Tibial nerve (tissue), 4 donors: ENCODE measurements around the gene MSGN1. TPM values are rescaled to one million over a fixed set of nuclear protein-coding genes. Genes with fewer than 3 reads are reported as not detected.

Experiments
- DNase-seq, 2 donors: peaks; one replicate each; pipeline ENCODE4 v3.0.0-alpha.2; 2019; ENCODE audit warnings: low spot score in 2 of 2
- H3K27ac ChIP-seq, 4 donors: fragments of 200-600 bp; sonication (generic) in 3 of 4; one replicate each; pipeline ENCODE4 v1.5.1; 2017 to 2019; ENCODE audit warnings: mild to moderate bottlenecking in 1 of 4
- H3K27me3 ChIP-seq, 2 donors: fragments of 200-600 bp; sonication (generic) in 1 of 2; one replicate each; pipeline versions ENCODE4 v1.5.1 to v1.6.0; 2017 to 2019
- H3K36me3 ChIP-seq, 3 donors: fragments of 200-600 bp; sonication (generic); one replicate each; pipeline ENCODE4 v1.5.1; 2018 to 2019
- H3K4me1 ChIP-seq, 4 donors: fragments of 200-600 bp; sonication (generic) in 3 of 4; one replicate each; pipeline ENCODE4 v1.5.1; 2017 to 2019
- H3K4me3 ChIP-seq, 4 donors: fragments of 200-600 bp; sonication (generic) in 3 of 4; one replicate each; pipeline ENCODE4 v1.5.1; 2017 to 2019; ENCODE audit warnings: mild to moderate bottlenecking in 1 of 4, moderate library complexity in 1 of 4
- H3K9me3 ChIP-seq, 4 donors: fragments of 200-600 bp; sonication (generic) in 3 of 4; one replicate each; pipeline ENCODE4 v1.5.1; 2017 to 2019
- EP300 ChIP-seq, 2 donors: sonication (generic); formaldehyde crosslinking; IDR thresholded peaks; one replicate each; pipeline ENCODE4 v1.6.1; 2017; ENCODE audit warnings: antibody characterized with exemption in 2 of 2, mild to moderate bottlenecking in 1 of 2
- POLR2A ChIP-seq, 2 donors: fragments of 450-650 bp; IDR thresholded peaks; one replicate each; pipeline ENCODE4 v1.6.1; 2017; ENCODE audit warnings: antibody characterized with exemption in 2 of 2, mild to moderate bottlenecking in 2 of 2, moderate library complexity in 2 of 2
- WGBS, 2 donors: methylation state at CpG; one replicate each; pipeline ENCODE4 v1.1.5; 2018; 5-methylcytosine and 5-hydroxymethylcytosine counted together
- total RNA-seq, 4 donors: library from RNA; depleted of rRNA; stranded (reverse); fragments of >200 nt; gene quantifications; one replicate each; pipeline ENCODE4 v1.1.0, GENCODE V29; 2016
- TF ChIP-seq, protein P1 (sequence below), 5 experiments: fragments of 200-600 bp in 3 of 5; fragments of 450-650 bp in 2 of 5; sonication (generic) in 3 of 5; IDR thresholded peaks; one replicate each; pipeline ENCODE4 v1.5.1; 2016 to 2019; ENCODE audit warnings: antibody characterized with exemption in 5 of 5, mild to moderate bottlenecking in 3 of 5, moderate library complexity in 2 of 5

Gene MSGN1
- total RNA-seq, 4 donors from 2014 or later, result not detected

DNA sequence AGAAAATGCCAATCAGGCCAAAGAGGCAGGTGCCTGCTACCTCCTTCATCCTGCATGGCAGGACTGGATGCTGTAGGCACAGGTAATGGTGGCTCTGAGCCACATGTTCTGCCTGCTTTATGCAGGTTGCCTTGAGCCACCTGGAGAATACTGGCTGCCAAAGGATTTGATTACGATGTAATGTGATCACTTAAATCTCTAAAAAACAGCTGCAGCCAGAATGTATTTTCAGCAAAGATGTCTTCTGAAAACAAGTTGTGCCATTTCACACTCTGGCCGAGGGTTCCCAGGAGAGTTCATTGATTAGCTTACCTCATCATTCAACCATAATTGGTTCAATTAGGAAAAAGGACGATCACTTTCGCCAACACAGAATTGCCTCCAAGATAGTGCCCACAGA, 17.9 kb upstream of the MSGN1 start:
- no peak overlapping the region for H3K27ac ChIP-seq
- DNase-seq, result no peak
- no peaks in the 10 kb centered on the region for H3K36me3 ChIP-seq
- TF ChIP-seq POLR2A (IDR thresholded peaks at IDR 0.05) (no peak), EP300 (IDR thresholded peaks at IDR 0.05) (no peak)
- TF ChIP-seq, protein P1, sequence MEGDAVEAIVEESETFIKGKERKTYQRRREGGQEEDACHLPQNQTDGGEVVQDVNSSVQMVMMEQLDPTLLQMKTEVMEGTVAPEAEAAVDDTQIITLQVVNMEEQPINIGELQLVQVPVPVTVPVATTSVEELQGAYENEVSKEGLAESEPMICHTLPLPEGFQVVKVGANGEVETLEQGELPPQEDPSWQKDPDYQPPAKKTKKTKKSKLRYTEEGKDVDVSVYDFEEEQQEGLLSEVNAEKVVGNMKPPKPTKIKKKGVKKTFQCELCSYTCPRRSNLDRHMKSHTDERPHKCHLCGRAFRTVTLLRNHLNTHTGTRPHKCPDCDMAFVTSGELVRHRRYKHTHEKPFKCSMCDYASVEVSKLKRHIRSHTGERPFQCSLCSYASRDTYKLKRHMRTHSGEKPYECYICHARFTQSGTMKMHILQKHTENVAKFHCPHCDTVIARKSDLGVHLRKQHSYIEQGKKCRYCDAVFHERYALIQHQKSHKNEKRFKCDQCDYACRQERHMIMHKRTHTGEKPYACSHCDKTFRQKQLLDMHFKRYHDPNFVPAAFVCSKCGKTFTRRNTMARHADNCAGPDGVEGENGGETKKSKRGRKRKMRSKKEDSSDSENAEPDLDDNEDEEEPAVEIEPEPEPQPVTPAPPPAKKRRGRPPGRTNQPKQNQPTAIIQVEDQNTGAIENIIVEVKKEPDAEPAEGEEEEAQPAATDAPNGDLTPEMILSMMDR (IDR thresholded peaks at IDR 0.05), result no peak
- H3K27me3 ChIP-seq, result no peaks in the 10 kb centered on the region
- no peaks in the 10 kb centered on the region for H3K4me1 ChIP-seq
- H3K4me3 ChIP-seq, result no peak overlapping the region
- WGBS, 2 donors, result 76 to 91% methylated on average over 4 of the region's 4 CpGs
- no peaks in the 10 kb centered on the region for H3K9me3 ChIP-seq

DNA sequence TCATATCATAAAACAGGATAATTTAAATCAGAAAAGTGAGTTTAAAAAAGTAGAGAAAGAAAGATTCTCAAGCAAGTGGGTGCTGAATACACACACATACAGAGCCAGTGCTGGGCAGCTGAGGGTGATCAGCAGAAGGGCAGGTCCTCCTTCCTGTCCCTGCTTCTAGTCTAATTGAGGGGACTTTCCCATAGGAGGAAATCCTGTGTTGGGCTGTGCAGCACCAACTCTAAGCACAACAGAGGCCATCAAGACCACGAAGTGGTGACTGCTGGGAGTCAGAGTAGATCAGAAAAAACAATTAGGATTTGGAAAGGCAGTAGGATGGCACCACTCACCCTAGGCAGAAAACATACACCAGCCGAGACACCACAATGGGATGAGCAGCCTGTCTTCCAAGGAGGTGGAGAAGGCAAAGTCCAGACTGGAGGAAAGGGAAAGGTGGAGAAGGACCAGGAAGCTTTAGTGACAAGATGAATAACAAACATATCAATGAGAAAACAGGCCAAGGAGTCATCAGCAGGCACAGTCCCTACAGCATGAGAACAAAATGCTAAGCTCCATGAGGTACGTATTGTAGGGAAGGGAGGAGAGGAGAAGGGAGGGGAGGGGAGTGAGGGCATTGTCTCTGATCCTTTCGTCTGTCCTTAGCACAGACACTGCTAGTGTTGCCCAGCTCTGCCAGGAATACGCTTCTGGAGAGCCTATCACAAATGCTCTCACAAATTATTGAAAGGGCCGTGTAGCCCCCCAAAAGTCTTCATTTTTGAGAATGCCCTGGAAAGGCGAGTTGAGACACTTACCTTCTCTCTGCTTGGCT, 16.7 kb upstream of the MSGN1 start:
- TF ChIP-seq, protein P1 (IDR thresholded peaks at IDR 0.05), result no peak
- TF ChIP-seq POLR2A (IDR thresholded peaks at IDR 0.05) (no peak), EP300 (IDR thresholded peaks at IDR 0.05) (no peak)
- Histone ChIP-seq H3K4me3 (no peak overlapping the region), H3K4me1 (no peaks in the 10 kb centered on the region), H3K27me3 (no peaks in the 10 kb centered on the region), H3K9me3 (no peaks in the 10 kb centered on the region), H3K27ac (no peak overlapping the region), H3K36me3 (no peaks in the 10 kb centered on the region)
- 56 to 71% methylated on average over 7 of the region's 7 CpGs for WGBS, 2 donors
- no peak for DNase-seq

DNA sequence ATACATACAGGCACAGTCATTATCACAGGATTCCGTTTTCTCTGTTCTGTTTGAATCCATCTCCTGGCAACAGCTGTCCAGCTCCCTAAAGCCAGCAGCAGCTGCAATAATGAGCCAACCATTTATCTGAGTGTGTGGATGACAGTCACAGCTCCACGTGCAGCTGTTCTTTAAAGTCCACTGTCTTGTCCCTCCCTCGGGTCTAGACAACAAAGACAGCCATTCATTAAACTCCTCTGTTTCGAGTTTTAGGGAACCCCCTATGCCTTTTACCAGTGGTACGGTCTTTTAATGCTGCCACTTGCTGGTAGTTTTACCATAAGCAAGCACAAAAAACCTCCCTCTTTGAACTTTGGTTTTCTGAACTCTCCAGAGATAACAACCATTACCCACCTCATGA, 16.0 kb upstream of the MSGN1 start:
- Histone ChIP-seq H3K27me3 (no peaks in the 10 kb centered on the region), H3K4me1 (no peaks in the 10 kb centered on the region), H3K4me3 (no peak overlapping the region), H3K9me3 (no peaks in the 10 kb centered on the region), H3K36me3 (no peaks in the 10 kb centered on the region), H3K27ac (no peak overlapping the region)
- 31 to 36% methylated on average over 5 of the region's 5 CpGs for WGBS, 2 donors
- no peak for DNase-seq
- TF ChIP-seq EP300 (IDR thresholded peaks at IDR 0.05), result no peak
- TF ChIP-seq POLR2A (IDR thresholded peaks at IDR 0.05), result no peak
- TF ChIP-seq, protein P1 (IDR thresholded peaks at IDR 0.05), result no peak

DNA sequence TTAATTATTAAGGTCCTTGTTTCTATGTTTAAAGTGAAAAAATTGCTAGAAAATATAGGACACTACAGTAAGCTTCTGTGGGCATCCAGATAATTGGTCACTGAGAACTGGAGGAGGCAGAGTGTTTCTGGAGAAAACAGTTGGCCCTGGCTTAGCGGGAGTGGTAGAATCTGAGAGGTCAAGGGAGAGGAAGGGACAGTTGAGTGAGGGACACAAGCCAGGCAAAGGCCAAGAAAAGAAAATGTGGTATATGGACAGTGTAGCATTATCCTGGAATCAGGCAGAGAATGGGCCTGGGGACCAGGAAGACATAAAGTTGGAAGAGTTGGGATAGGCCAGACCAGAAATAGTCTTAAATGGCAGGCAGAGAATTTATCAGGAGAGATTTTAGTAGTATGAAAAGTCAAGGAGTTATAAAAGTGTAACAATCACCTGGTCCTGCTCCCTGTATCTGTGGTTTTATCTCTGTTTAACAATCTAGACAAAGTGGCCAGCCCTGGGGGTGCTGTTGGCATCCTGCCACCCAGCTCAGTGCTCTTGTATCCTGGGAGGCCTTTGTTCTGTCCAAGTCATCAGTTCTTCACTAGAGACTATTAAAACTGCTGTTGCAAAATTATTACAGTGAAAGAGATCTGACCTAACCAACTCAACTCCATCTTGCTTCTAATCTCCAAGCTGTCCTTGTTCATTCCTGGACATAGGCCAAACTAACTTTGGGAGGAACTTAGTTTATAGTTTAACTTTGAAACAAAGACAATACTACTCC, 15.4 kb upstream of the MSGN1 start:
- TF ChIP-seq, protein P1 (IDR thresholded peaks at IDR 0.05), result no peak
- no peak for TF ChIP-seq POLR2A (IDR thresholded peaks at IDR 0.05)
- TF ChIP-seq EP300 (IDR thresholded peaks at IDR 0.05), result no peak
- DNase-seq, result no peak
- H3K4me3 ChIP-seq, result no peak overlapping the region
- no peaks in the 10 kb centered on the region for H3K27me3 ChIP-seq
- H3K4me1 ChIP-seq, result no peaks in the 10 kb centered on the region
- 70 to 75% methylated on average over 1 of the region's 1 CpG for WGBS, 2 donors
- no peaks in the 10 kb centered on the region for H3K36me3 ChIP-seq
- H3K27ac ChIP-seq, result no peak overlapping the region
- H3K9me3 ChIP-seq, result no peaks in the 10 kb centered on the region

DNA sequence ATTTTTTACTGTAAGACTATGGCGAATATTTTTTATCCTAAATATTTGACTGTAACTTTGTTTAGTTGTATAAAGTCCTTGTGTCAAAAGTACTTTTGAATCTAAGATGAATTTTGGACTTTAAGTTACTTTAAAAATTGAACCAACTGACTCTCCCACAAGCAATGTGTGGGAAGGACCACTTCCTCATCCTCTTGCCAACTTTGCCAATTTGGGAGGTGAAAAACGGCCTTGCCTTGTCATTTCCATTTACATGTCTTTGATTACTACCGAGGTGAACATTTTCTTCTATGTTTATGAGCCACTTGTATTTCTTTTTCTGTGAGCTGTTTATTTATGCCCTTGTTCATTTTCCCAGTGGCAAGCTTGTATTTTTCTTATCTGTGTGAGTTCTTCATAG, 12.8 kb upstream of the MSGN1 start:
- WGBS, 2 donors, result 63% methylated on average over 3 of the region's 3 CpGs

More for the DNA sequence above, 12.8 kb upstream of the MSGN1 start:
- Histone ChIP-seq H3K36me3 (no peaks in the 10 kb centered on the region), H3K27ac (no peak overlapping the region), H3K4me1 (no peaks in the 10 kb centered on the region), H3K9me3 (no peaks in the 10 kb centered on the region), H3K4me3 (no peak overlapping the region), H3K27me3 (no peaks in the 10 kb centered on the region)
- TF ChIP-seq EP300 (IDR thresholded peaks at IDR 0.05) (no peak), POLR2A (IDR thresholded peaks at IDR 0.05) (no peak)
- TF ChIP-seq, protein P1 (IDR thresholded peaks at IDR 0.05), result no peak
- DNase-seq, result no peak
